ENCODE results near the gene UBXN1. TPM values are rescaled to one million over a fixed set of nuclear protein-coding genes. Genes with fewer than 3 reads are reported as not detected.

UBXN1 gene
- total and polyA plus RNA-seq, 10 of the 15 experiments (the other 5 are each of a cell fraction or from before 2014, with no cell fraction given), result 7.0 to 173 (median 106) TPM

DNA sequence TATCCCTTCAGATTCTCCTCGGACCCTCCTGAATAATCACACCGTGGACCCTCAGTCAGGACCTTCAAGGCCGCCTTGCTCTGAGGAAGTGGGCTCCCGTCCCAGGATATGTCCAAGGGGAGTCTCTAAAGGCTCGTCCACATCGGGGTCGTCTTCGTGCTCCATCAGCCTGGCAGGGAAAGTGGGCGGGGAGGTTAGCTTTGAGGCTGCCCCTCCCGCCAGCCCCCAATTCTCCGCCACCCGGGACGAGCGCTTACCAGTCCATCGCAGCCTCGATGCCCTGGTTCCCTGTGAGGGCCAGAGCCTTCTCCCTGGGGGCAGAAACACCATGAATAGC, 472 bp downstream of the UBXN1 start:
- no peaks in the 10 kb centered on the region for H3K9me3 ChIP-seq (replicated peaks; ENCODE audit: control insufficient read depth, insufficient read depth, low read length)
- peaks cover 11% of the 10 kb centered on the region for H3K4me1 ChIP-seq (ENCODE audit: control insufficient read depth, insufficient read depth, low read length)
- TF ChIP-seq, protein P1, sequence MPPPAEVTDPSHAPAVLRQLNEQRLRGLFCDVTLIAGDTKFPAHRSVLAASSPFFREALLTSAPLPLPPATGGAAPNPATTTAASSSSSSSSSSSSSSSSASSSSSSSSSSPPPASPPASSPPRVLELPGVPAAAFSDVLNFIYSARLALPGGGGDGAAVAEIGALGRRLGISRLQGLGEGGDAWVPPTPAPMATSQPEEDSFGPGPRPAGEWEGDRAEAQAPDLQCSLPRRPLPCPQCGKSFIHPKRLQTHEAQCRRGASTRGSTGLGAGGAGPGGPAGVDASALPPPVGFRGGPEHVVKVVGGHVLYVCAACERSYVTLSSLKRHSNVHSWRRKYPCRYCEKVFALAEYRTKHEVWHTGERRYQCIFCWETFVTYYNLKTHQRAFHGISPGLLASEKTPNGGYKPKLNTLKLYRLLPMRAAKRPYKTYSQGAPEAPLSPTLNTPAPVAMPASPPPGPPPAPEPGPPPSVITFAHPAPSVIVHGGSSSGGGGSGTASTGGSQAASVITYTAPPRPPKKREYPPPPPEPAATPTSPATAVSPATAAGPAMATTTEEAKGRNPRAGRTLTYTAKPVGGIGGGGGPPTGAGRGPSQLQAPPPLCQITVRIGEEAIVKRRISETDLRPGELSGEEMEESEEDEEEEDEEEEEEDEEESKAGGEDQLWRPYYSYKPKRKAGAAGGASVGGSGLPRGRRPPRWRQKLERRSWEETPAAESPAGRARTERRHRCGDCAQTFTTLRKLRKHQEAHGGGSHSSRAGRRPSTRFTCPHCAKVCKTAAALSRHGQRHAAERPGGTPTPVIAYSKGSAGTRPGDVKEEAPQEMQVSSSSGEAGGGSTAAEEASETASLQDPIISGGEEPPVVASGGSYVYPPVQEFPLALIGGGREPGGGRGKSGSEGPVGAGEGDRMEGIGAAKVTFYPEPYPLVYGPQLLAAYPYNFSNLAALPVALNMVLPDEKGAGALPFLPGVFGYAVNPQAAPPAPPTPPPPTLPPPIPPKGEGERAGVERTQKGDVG (CRISPR knock-in tag; IDR thresholded peaks at IDR 0.05), result no peak
- TF ChIP-seq TCF3 (IDR thresholded peaks at IDR 0.05; ENCODE audit: borderline replicate concordance, insufficient read depth, low read depth, low read length) (no peak), SIX5 (IDR thresholded peaks at IDR 0.05; ENCODE audit: low read depth, low read length, severe bottlenecking) (no peak), RELA (IDR thresholded peaks at IDR 0.05; ENCODE audit: borderline replicate concordance, partially characterized antibody) (no peak), RB1 (IDR thresholded peaks at IDR 0.05; ENCODE audit: borderline replicate concordance) (no peak), NR2F1 (conservative IDR thresholded peaks at IDR 0.05) (no peak)
- H3K9ac ChIP-seq (ENCODE audit: control insufficient read depth, insufficient read depth, low read length), result peak overlapping the region; percentile 94
- intact Hi-C loops (cut with micrococcal nuclease; ENCODE audit: unreplicated experiment), result no loop called here
- H3K79me2 ChIP-seq (ENCODE audit: control insufficient read depth, insufficient read depth, low read length), result peaks cover 20% of the 10 kb centered on the region
- no peaks in the 10 kb centered on the region; the same call in 1 of the 2 replicates for H4K20me1 ChIP-seq (ENCODE audit: control insufficient read depth, insufficient read depth)
- peaks cover 0 to 10% of the 10 kb centered on the region in 2 experiments; a peak in 1 of 4 replicates for H3K36me3 ChIP-seq (ENCODE audit: control insufficient read depth in 2 of 2, insufficient read depth in 2 of 2, low read length in 1 of 2)
- H3K4me3 ChIP-seq, result peak overlapping the region; percentile 89
- ChIA-PET POLR2A (interaction anchor here (1.0 to 9.7 kb wide), 2 partner anchors 13 to 56 kb away, joined by 3 to 83 read pairs; partner anchors contain the start of genes C11orf98 and CSKMT), RAD21 (ENCODE audit: unreplicated experiment) (no interaction called here), SMC1A (ENCODE audit: uncharacterized antibody, unreplicated experiment) (no interaction called here), CTCF (interaction anchor here (1.5 kb wide), 1 partner anchor 11 kb away, joined by 4 read pairs; no protein-coding TSS in a partner anchor)
- H3K27me3 ChIP-seq (replicated peaks in 1 of 2; ENCODE audit: control insufficient read depth in 2 of 2, insufficient read depth in 2 of 2, low read length in 1 of 2), result no peaks in the 10 kb centered on the region
- no peak for FAIRE-seq
- BruUV-seq (replicated peaks), result no TSS peak
- no peak; the same call in 2 of the 3 replicates for ATAC-seq
- H2AFZ ChIP-seq (ENCODE audit: control insufficient read depth, low read depth, low read length), result peak overlapping the region; percentile 78
- 2% methylated on average over 16 of the region's 16 CpGs for WGBS (ENCODE audit: insufficient coverage, insufficient replicate concordance, low lambda C conversion rate, missing lambda C conversion rate)
- H3K27ac ChIP-seq (ENCODE audit: control insufficient read depth, insufficient read depth), result peak overlapping the region; percentile 94
- H3K4me2 ChIP-seq (ENCODE audit: control insufficient read depth, insufficient read depth), result peak overlapping the region; percentile 77
- no peak for DNase-seq (ENCODE audit: low read depth, low spot score)
- in situ Hi-C loops (cut with MboI), result no loop called here
